Cardiac muscle cell (in vitro differentiated cells and primary cell): Measurements from ENCODE around the gene PLXNB1. TPM values are rescaled to one million over a fixed set of nuclear protein-coding genes. Genes with fewer than 3 reads are reported as not detected.

Source experiments
- DNase-seq, 2 donors: peaks; one replicate each; pipeline versions ENCODE4 v3.0.0 to v3.0.0-alpha.2; 2010 to 2017; ENCODE audit warnings: low read depth in 1 of 2, low spot score in 1 of 2
- H3K27ac ChIP-seq: fragments of 200-600 bp; sonication (generic); 2 replicates; pipeline ENCODE4 v1.5.1; 2016
- H3K27me3 ChIP-seq: fragments of 200-600 bp; sonication (generic); 2 replicates; pipeline ENCODE4 v1.6.0; 2016; ENCODE audit warnings: control low read depth
- H3K36me3 ChIP-seq: fragments of 200-600 bp; sonication (generic); 2 replicates; pipeline ENCODE4 v1.5.1; 2016; ENCODE audit warnings: control low read depth
- H3K4me1 ChIP-seq: fragments of 200-600 bp; sonication (generic); 2 replicates; pipeline ENCODE4 v1.8.1; 2017; ENCODE audit warnings: low read depth, mild to moderate bottlenecking, mixed run types
- H3K4me3 ChIP-seq: fragments of 200-600 bp; sonication (generic); 2 replicates; pipeline ENCODE4 v1.5.1; 2016; ENCODE audit warnings: mild to moderate bottlenecking
- H3K9me3 ChIP-seq: fragments of 200-600 bp; sonication (generic); 2 replicates; pipeline ENCODE4 v1.5.1; 2017; ENCODE audit warnings: low read depth, mild to moderate bottlenecking, control low read depth
- CTCF ChIP-seq: IDR thresholded peaks from 2 replicates; pipeline ENCODE4 v1.5.1; 2012; ENCODE audit warnings: low read depth, mild to moderate bottlenecking, low read length
- polyA plus RNA-seq: library from polyadenylated mRNA; unstranded; fragments of >200 nt; fragmentation: Nextera tagmentation; extraction: Ambion mirVana; gene quantifications from 2 replicates; pipeline ENCODE4 v1.2.1, GENCODE V29; 2016
- total RNA-seq: library from RNA; depleted of rRNA; stranded (reverse); fragments of >200 nt; gene quantifications from 2 replicates; pipeline ENCODE4 v1.2.3, GENCODE V29; 2016

PLXNB1 gene
- total and polyA plus RNA-seq, 2 experiments from 2014 or later: 23.9 to 47.1 TPM

GRCh38 chr3:48406443-48407431 is 23.1 kb downstream of the PLXNB1 start:
- Histone ChIP-seq H3K9me3 (no peaks in the 10 kb centered on the region), H3K4me3 (no peak overlapping the region), H3K36me3 (peaks cover 11% of the 10 kb centered on the region), H3K27me3 (no peaks in the 10 kb centered on the region), H3K4me1 (no peaks in the 10 kb centered on the region), H3K27ac (no peak overlapping the region)
- DNase-seq: no peak
- no peak for TF ChIP-seq CTCF

DNA sequence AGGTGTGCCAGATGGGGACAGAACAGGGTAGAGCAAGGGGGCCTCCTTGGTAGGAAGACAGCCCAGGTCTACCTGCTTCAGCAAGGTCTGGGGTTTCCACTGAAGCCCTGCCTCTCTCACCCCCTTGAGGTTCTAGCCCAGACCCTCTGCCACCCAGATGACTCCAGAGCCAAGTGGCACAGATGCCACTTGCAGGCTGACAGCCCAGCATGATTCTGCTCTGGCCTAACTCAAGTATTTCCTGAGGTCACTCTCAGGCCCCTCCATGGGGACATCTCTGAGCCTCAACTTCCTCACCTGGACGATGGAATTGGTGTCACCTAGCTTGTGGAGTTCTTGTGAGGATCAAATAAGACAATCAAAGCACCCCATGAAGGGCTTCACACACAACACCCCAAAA is 23.9 kb downstream of the PLXNB1 start:
- no peaks in the 10 kb centered on the region for H3K9me3 ChIP-seq
- H3K4me1 ChIP-seq: no peaks in the 10 kb centered on the region
- TF ChIP-seq CTCF: no peak
- H3K27ac ChIP-seq: no peak overlapping the region
- no peak for DNase-seq
- no peaks in the 10 kb centered on the region for H3K27me3 ChIP-seq
- H3K4me3 ChIP-seq: no peak overlapping the region
- peaks cover 8% of the 10 kb centered on the region for H3K36me3 ChIP-seq

DNA sequence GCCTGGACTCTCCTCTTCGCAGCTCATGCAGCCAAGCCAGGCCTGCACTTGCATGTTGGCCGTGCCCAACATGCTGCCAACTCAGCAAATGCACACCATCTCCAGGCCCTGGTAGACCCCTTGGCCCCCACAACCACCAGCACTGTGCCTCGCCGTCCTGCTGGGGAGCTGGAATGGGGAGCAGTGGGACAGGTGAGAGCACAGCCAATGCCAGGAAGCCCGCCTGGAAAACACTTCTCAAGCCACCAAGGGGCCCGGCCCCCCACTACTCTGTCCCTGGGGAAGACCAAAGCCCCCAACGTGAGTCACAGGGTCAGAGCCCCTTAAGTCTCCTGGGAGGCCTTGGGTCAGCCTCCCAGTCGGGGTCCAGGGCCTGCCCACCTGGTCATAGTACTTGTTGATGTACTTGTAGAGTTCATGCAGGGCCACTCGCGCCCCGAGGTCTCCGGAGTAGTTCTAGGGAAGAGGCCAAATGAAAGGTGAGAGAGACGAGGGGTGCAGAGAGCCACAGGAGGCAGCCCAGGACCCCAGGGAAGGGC is 24.5 kb downstream of the PLXNB1 start:
- no peak for TF ChIP-seq CTCF
- H3K36me3 ChIP-seq: peaks cover 3% of the 10 kb centered on the region
- no peaks in the 10 kb centered on the region for H3K27me3 ChIP-seq
- H3K9me3 ChIP-seq: no peaks in the 10 kb centered on the region
- H3K27ac ChIP-seq: no peak overlapping the region
- DNase-seq: no peak
- H3K4me3 ChIP-seq: no peak overlapping the region
- no peaks in the 10 kb centered on the region for H3K4me1 ChIP-seq

DNA sequence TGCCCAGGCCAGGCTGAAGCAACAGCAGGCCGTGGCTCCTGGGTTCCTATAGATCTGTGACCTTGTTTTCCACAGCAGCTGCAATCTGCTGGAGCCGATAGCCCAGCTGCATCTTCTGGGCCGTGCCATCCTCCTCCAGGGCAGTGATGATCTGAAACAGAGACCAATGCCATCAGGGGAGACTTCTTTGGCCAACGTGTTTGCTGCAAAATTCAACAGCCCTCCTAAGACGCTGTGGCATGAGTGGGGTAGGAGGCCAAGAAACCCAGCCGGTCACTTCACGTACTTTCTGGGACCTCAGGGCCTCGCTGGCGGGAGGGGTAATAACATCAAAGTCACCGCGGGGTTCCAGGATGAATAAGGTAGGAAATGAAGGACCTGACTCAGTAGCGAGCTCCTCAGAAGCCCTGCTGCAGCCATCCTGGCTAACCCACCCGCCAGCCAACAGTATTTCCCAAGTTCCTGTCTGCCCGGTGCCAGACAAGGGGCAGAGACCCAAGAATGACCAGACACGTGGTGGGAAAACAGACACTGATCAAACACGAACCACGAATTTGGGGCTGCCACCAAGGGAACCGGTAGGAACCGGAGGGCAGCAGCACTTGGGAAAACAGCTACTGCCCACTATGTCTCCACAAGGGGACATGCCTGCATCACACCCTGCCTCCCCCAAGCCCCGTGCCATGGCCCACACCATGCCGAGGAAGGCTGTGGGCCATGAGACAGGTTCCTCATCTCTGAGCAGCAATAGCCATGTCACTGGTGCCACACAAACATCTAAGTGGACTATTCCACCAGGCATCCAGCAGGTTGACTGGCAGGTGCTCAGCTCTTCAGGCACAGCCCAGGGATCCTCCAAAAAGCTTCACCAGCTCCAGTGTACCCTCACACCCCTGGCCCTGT is 25.2 kb downstream of the PLXNB1 start:
- Histone ChIP-seq H3K4me3 (no peak overlapping the region), H3K4me1 (no peaks in the 10 kb centered on the region), H3K27ac (no peak overlapping the region), H3K9me3 (no peaks in the 10 kb centered on the region), H3K27me3 (no peaks in the 10 kb centered on the region), H3K36me3 (no peaks in the 10 kb centered on the region)
- TF ChIP-seq CTCF: no peak
- DNase-seq: no peak
